PC-3 (cell line): ENCODE data around the gene CDC42EP2. TPM values are rescaled to one million over a fixed set of nuclear protein-coding genes. Genes with fewer than 3 reads are reported as not detected.

Experiments used
- ATAC-seq: fragments of 200-7000 bp; cut with Tn5 transposase; 2 replicates; pipeline ENCODE4 v1.9.1; 2020; ENCODE audit warnings: mild to moderate bottlenecking, moderate library complexity
- BruUV-seq: library from RNA; stranded (reverse); fragments of 400-500 nt; replicated peaks from 2 replicates; lab custom pipeline; 2021; lab: Mats Ljungman, UMichigan
- CTCF ChIA-PET: fragments of 300-600 bp; sonication (Branson Sonifier 250); formaldehyde crosslinking; loops from one replicate; lab custom pipeline; 2022; ENCODE audit warnings: antibody characterized with exemption; lab: Charles Lee
- POLR2A ChIA-PET: fragments of 300-600 bp; sonication (Branson Sonifier 250); formaldehyde crosslinking; loops from one replicate; lab custom pipeline; 2022; ENCODE audit warnings: antibody characterized with exemption; ENCODE audit not compliant: unreplicated experiment; lab: Charles Lee
- DNase-seq: peaks from one replicate; pipeline ENCODE4 v3.0.0-alpha.2; 2015
- H2AFZ ChIP-seq: fragments of 300-600 bp; sonication (generic); 2 replicates; pipeline ENCODE4 v1.6.0; 2016; ENCODE audit warnings: antibody characterized with exemption, low read length
- H3F3A ChIP-seq: fragments of 300-600 bp; sonication (generic); one replicate; pipeline ENCODE4 v1.6.0; 2017; ENCODE audit warnings: antibody characterized with exemption, low read length, control low read depth, mild to moderate bottlenecking; ENCODE audit not compliant: unreplicated experiment
- H3K27ac ChIP-seq: fragments of 300-600 bp; sonication (generic); 2 replicates; pipeline ENCODE4 v1.5.1; 2016; ENCODE audit warnings: mild to moderate bottlenecking, low read length
- H3K27me3 ChIP-seq: fragments of 300-600 bp; sonication (generic); 2 replicates; pipeline ENCODE4 v1.6.1; 2016; ENCODE audit warnings: low read length, mixed read lengths
- H3K36me3 ChIP-seq: fragments of 300-600 bp; sonication (generic); 2 replicates; pipeline ENCODE4 v1.6.1; 2016; ENCODE audit warnings: low read depth, mixed run types, low read length, mixed read lengths
- H3K4me1 ChIP-seq: fragments of 300-600 bp; sonication (generic); 2 replicates; pipeline ENCODE4 v1.5.1; 2016; ENCODE audit warnings: low read length; ENCODE audit not compliant: insufficient read depth
- H3K4me2 ChIP-seq: fragments of 300-600 bp; sonication (generic); 2 replicates; pipeline ENCODE4 v1.6.0; 2016; ENCODE audit warnings: low read length
- H3K4me3 ChIP-seq: fragments of 300-600 bp; sonication (generic); 2 replicates; pipeline ENCODE4 v1.5.1; 2016; ENCODE audit warnings: mild to moderate bottlenecking, low read length, mixed read lengths
- H3K79me2 ChIP-seq: fragments of 300-600 bp; sonication (generic); 2 replicates; pipeline ENCODE4 v1.6.1; 2017; ENCODE audit warnings: low read length, mixed read lengths
- H3K9ac ChIP-seq: fragments of 300-600 bp; sonication (generic); 2 replicates; pipeline ENCODE4 v1.6.0; 2016; ENCODE audit warnings: mild to moderate bottlenecking, low read length
- H3K9me2 ChIP-seq: fragments of 300-600 bp; sonication (generic); replicated peaks from 2 replicates; pipeline ENCODE4 v1.6.1; 2016; ENCODE audit warnings: mixed run types, low read length, mixed read lengths
- H3K9me3 ChIP-seq: fragments of 300-600 bp; sonication (generic); 2 replicates; pipeline ENCODE4 v1.6.1; 2016; ENCODE audit warnings: low read length, mixed read lengths
- H4K20me1 ChIP-seq: fragments of 300-600 bp; sonication (generic); 2 replicates; pipeline ENCODE4 v1.6.1; 2016; ENCODE audit warnings: low read length, mixed read lengths
- CTCF ChIP-seq: fragments of 300-600 bp; sonication (generic); conservative IDR thresholded peaks from 2 replicates; pipeline ENCODE4 v1.5.1; 2017; ENCODE audit warnings: antibody characterized with exemption, low read depth, mild to moderate bottlenecking, low read length
- EZH2 ChIP-seq: fragments of 300-600 bp; sonication (generic); IDR thresholded peaks from one replicate; pipeline ENCODE4 v1.6.1; 2017; ENCODE audit warnings: antibody characterized with exemption, mild to moderate bottlenecking, low read length; ENCODE audit not compliant: unreplicated experiment
- EZH2phosphoT487 ChIP-seq: fragments of 300-600 bp; sonication (generic); IDR thresholded peaks from 2 replicates; pipeline ENCODE4 v1.6.1; 2018; ENCODE audit warnings: mild to moderate bottlenecking, antibody characterized with exemption, low read length, borderline replicate concordance
- intact Hi-C: fragments of 100-400 bp; cut with micrococcal nuclease; formaldehyde crosslinking; loops from 2 replicates; pipeline ENCODE4 v1.9.0; 2023
- total RNA-seq: library from RNA; depleted of rRNA; stranded (reverse); fragments of >200 nt; gene quantifications from 2 replicates; pipeline ENCODE4 v1.2.3, GENCODE V29; 2014

Gene CDC42EP2
- total RNA-seq, 1 experiment from 2014 or later: 25.7 TPM

GRCh38 chr11:65356394-65356972, 41.8 kb downstream of the CDC42EP2 start:
- Histone ChIP-seq H3K9me2 (no peaks in the 10 kb centered on the region), H3K4me3 (no peak overlapping the region), H3K4me1 (peaks cover 7% of the 10 kb centered on the region), H3K9me3 (no peaks in the 10 kb centered on the region), H3K27ac (no peak overlapping the region), H3K79me2 (no peaks in the 10 kb centered on the region), H3K4me2 (no peak overlapping the region), H3F3A (peaks cover 14% of the 10 kb centered on the region), H4K20me1 (no peaks in the 10 kb centered on the region), H3K27me3 (no peaks in the 10 kb centered on the region), H3K36me3 (peaks cover 8% of the 10 kb centered on the region; the same call in 1 of the 2 replicates), H2AFZ (no peak overlapping the region), H3K9ac (no peak overlapping the region)
- DNase-seq: no peak
- CTCF ChIA-PET: interaction anchor here (0.6 kb wide), 1 partner anchor 292 kb away, joined by 4 read pairs; no protein-coding TSS in a partner anchor
- intact Hi-C loops: no loop called here
- POLR2A ChIA-PET: no interaction called here
- no TSS peak for BruUV-seq
- no peak for TF ChIP-seq EZH2
- no peak for TF ChIP-seq CTCF
- no peak for TF ChIP-seq EZH2phosphoT487
- no peak for ATAC-seq

GRCh38 chr11:65357856-65358356, 43.2 kb downstream of the CDC42EP2 start:
- H3K36me3 ChIP-seq: no peaks in the 10 kb centered on the region
- ATAC-seq: no peak
- H3K27ac ChIP-seq: no peak overlapping the region
- H3K9ac ChIP-seq: no peak overlapping the region
- no peak overlapping the region for H3K4me3 ChIP-seq
- H3K4me2 ChIP-seq: no peak overlapping the region
- no TSS peak for BruUV-seq
- no peaks in the 10 kb centered on the region for H3K79me2 ChIP-seq
- H4K20me1 ChIP-seq: no peaks in the 10 kb centered on the region
- H3F3A ChIP-seq: peaks cover 10% of the 10 kb centered on the region
- intact Hi-C loops: no loop called here
- ChIA-PET POLR2A (interaction anchor here (0.6 kb wide), 1 partner anchor 28 kb away, joined by 3 read pairs; no protein-coding TSS in a partner anchor), CTCF (interaction anchor here (0.5 kb wide), 1 partner anchor 162 kb away, joined by 3 read pairs; no protein-coding TSS in a partner anchor)
- no peaks in the 10 kb centered on the region for H3K9me2 ChIP-seq
- no peaks in the 10 kb centered on the region for H3K27me3 ChIP-seq
- peaks cover 7% of the 10 kb centered on the region for H3K4me1 ChIP-seq
- DNase-seq: no peak
- H2AFZ ChIP-seq: no peak overlapping the region
- H3K9me3 ChIP-seq: no peaks in the 10 kb centered on the region
- no peak for TF ChIP-seq EZH2phosphoT487
- TF ChIP-seq CTCF: no peak
- no peak for TF ChIP-seq EZH2

- H3F3A ChIP-seq: no peaks in the 10 kb centered on the region
- no TSS peak for BruUV-seq
- no peaks in the 10 kb centered on the region for H3K9me3 ChIP-seq
- DNase-seq (no peak), ATAC-seq (no peak)
- no peaks in the 10 kb centered on the region for H4K20me1 ChIP-seq
- ChIA-PET POLR2A (no interaction called here), CTCF (no interaction called here)
- intact Hi-C loops: no loop called here
- H3K79me2 ChIP-seq: no peaks in the 10 kb centered on the region
- H3K9ac ChIP-seq: no peak overlapping the region
- H3K27ac ChIP-seq: no peak overlapping the region
- no peaks in the 10 kb centered on the region for H3K9me2 ChIP-seq
- H3K4me1 ChIP-seq: no peaks in the 10 kb centered on the region
- H3K4me3 ChIP-seq: no peak overlapping the region
- no peak overlapping the region for H2AFZ ChIP-seq
- no peaks in the 10 kb centered on the region for H3K27me3 ChIP-seq
- H3K4me2 ChIP-seq: no peak overlapping the region
- no peaks in the 10 kb centered on the region for H3K36me3 ChIP-seq
- TF ChIP-seq CTCF (no peak), EZH2phosphoT487 (no peak)
Observed at GRCh38 chr11:65362320-65362931, 47.8 kb downstream of the CDC42EP2 start.
